ENCODE measurements around the gene RAB40C. TPM values are rescaled to one million over a fixed set of nuclear protein-coding genes. Genes with fewer than 3 reads are reported as not detected.
"Not testable (repeated sequence)": the region's sequence is repeated elsewhere in the genome, so short reads cannot be mapped to it uniquely, and the experiment has no call there.

RAB40C gene
- total RNA-seq, 1 donor from 2014 or later: 13.1 TPM

DNA sequence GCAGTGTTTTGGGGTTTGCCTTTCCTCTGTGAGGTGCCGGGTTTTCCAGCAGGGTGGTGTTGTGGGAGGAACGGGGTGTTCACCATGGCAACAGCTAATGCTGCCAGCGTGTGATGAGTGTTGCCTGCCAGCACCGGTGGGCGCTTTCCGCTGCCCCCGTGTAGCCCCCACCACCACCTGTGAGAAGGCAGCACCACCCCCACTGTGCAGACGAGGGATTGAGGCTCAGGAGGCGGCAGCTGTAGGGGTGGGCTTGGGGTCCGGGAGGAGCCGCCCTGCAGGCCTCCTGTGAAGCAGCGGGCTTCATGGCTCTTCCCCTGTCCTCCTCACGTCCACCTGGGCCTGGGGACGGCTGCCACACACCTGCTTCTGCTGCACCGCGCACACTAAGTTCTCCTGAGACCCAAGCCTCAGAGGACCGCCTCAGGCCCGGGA, 5.2 kb downstream of the RAB40C start:
- Mint-ChIP-seq H3K4me1 (peaks cover 28% of the 10 kb centered on the region), H3K27ac (no peak overlapping the region), H3K27me3 (no peaks in the 10 kb centered on the region), H3K9me3 (no peaks in the 10 kb centered on the region), H3K36me3 (ENCODE audit: low read depth) (peaks cover 12% of the 10 kb centered on the region), H3K4me3 (no peak overlapping the region)
- DNase-seq (no peak), ATAC-seq (ENCODE audit: low read depth) (no peak)
- intact Hi-C loops (cut with micrococcal nuclease): no loop called here
- CTCF ChIA-PET: no interaction called here
- TF ChIP-seq, protein P1, sequence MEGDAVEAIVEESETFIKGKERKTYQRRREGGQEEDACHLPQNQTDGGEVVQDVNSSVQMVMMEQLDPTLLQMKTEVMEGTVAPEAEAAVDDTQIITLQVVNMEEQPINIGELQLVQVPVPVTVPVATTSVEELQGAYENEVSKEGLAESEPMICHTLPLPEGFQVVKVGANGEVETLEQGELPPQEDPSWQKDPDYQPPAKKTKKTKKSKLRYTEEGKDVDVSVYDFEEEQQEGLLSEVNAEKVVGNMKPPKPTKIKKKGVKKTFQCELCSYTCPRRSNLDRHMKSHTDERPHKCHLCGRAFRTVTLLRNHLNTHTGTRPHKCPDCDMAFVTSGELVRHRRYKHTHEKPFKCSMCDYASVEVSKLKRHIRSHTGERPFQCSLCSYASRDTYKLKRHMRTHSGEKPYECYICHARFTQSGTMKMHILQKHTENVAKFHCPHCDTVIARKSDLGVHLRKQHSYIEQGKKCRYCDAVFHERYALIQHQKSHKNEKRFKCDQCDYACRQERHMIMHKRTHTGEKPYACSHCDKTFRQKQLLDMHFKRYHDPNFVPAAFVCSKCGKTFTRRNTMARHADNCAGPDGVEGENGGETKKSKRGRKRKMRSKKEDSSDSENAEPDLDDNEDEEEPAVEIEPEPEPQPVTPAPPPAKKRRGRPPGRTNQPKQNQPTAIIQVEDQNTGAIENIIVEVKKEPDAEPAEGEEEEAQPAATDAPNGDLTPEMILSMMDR (IDR thresholded peaks at IDR 0.05): no peak
- POLR2A ChIA-PET: no interaction called here

DNA sequence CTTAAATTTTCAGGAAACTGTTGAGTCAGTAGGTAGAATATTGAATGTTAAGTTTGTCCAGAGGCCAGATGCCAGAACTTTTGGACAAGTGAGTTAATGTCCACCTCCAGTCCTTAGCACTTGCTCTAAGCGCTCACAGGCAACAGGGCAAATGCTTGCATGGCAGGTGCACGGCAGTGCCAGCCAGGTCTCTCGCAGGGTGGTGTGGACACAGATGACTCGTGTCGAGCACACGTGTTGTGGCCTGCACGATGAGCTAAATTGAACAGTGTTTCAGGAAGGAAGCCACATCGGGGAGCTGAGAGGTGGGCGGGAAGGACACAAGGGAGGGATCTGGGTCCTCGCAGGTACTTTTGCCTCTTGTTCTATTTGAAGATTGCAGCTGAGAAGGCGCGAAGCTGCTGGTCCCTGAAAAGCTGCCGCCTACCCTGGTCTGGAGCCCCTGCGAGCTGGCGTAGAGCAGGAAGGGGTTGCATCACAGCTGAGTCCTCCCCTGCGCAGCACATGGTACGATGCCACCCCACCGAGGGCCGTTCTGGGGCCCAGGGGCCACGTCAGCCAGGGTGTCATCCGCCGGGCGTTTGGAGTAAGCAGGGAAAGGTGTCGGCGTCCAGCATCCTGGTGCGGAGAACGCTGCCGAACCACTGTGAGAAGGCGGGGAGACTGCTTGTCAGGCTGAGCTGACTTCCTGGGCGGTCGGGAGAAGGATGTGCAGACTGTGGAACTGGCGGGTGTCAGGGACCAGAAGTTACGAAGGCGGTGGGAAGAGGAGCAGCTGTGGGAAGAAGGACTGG, 6.3 kb downstream of the RAB40C start:
- ChIA-PET POLR2A (no interaction called here), CTCF (no interaction called here)
- intact Hi-C loops (cut with micrococcal nuclease): no loop called here
- TF ChIP-seq, protein P1 (IDR thresholded peaks at IDR 0.05): no peak
- Mint-ChIP-seq H3K4me3 (no peak overlapping the region), H3K9me3 (no peaks in the 10 kb centered on the region), H3K4me1 (peaks cover 21% of the 10 kb centered on the region), H3K27ac (no peak overlapping the region), H3K36me3 (ENCODE audit: low read depth) (peaks cover 12% of the 10 kb centered on the region), H3K27me3 (no peaks in the 10 kb centered on the region)
- ATAC-seq (ENCODE audit: low read depth) (no peak), DNase-seq (no peak)

DNA sequence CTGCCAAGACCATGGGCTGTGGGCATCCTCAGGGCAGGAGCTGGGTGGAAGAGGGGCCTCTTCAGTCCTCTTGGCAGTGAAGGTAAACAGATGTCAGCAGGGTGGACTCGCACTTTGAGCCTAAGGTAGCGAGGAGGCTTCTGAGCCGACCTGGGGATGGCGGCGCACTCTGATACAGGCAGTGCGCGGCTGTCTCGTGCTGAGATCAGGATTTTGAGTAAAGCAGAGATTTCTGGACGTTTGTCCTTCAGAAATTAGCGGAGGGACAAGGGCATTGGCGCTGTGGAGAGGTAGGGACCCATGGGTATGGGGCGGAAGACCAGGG, 6.8 kb downstream of the RAB40C start:
- Mint-ChIP-seq H3K27me3 (no peaks in the 10 kb centered on the region), H3K9me3 (no peaks in the 10 kb centered on the region), H3K4me1 (peaks cover 19% of the 10 kb centered on the region), H3K4me3 (no peak overlapping the region), H3K36me3 (ENCODE audit: low read depth) (peaks cover 12% of the 10 kb centered on the region), H3K27ac (no peak overlapping the region)
- TF ChIP-seq, protein P1 (IDR thresholded peaks at IDR 0.05): no peak
- intact Hi-C loops (cut with micrococcal nuclease): no loop called here
- CTCF ChIA-PET: no interaction called here
- DNase-seq: no peak
- no peak for ATAC-seq (ENCODE audit: low read depth)
- POLR2A ChIA-PET: no interaction called here

DNA sequence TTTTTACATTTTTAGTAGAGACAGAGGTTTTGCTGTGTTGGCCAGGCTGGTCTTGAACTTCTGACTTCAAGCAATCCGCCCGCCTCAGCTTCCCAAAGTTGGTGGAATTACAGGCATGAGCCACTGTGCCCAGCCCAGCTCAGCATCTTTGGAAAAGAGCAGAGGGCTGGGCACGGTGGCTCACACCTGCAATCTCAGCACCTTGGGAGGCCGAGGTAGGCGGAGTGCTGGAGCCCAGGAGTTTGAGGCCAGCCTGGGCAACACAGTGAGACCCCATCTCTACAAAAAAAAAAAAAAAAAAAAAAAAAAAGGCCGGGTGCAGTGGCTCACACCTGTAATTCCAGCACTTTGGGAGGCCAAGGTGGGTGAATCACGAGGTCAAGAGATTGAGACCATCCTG, 7.8 kb downstream of the RAB40C start:
- H3K4me3 Mint-ChIP-seq; CTCF ChIA-PET; DNase-seq; H3K27ac Mint-ChIP-seq; H3K9me3 Mint-ChIP-seq; H3K27me3 Mint-ChIP-seq; intact Hi-C loops (cut with micrococcal nuclease); ATAC-seq (ENCODE audit: low read depth): not testable (repeated sequence)
- POLR2A ChIA-PET: interaction anchor here (0.6 kb wide), 1 partner anchor 359 kb away, joined by 6 read pairs; no protein-coding TSS in a partner anchor
- Mint-ChIP-seq H3K36me3 (ENCODE audit: low read depth) (peaks cover 12% of the 10 kb centered on the region), H3K4me1 (peaks cover 11% of the 10 kb centered on the region)

DNA sequence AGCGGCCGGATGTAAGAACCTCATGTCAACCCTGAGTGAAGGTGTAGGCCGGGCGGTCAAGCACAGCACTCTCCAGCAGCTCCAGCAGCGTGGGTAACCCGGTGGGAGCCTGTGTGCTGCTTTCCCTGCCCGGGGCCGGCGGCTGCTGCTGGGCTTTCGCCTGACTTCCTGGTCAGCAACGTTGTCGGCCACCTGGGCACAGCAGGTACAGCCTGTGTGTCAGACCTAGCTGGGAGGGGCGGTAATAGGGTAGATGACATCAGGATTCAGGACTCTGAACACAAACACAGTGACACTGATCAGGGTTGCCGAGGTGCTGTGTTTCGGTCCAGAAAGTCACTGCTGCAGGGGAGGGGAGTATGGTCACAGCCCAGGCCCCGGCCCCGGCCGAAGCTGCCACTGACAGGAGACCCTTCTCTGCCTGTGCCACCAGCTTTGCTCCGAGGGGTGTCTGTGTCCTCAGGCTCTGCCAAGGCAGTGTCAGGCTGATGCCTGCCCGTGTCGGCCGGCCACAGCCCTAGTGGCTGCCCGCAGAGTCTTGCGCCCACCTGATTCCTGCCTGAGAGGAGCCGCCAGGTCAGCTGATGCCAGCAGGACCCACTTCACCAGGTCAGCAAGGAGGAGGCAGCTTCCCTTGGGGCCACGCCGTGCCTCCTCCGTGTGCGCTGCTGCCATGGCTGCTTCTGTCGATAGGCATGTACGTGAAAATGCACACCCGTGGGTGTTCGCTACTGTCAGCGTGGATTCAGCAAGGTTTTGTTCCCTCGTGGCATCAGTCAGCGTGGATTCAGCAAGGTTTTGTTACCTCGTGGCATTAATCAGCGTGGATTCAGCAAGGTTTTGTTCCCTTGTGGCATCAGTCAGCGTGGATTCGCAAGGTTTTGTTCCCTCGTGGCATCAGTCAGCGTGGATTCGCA, 9.2 kb downstream of the RAB40C start:
- H3K4me3 Mint-ChIP-seq: no peak overlapping the region
- no peak for ATAC-seq (ENCODE audit: low read depth)
- DNase-seq: no peak
- no peaks in the 10 kb centered on the region for H3K9me3 Mint-ChIP-seq
- H3K27me3 Mint-ChIP-seq: no peaks in the 10 kb centered on the region
- intact Hi-C loops (cut with micrococcal nuclease): no loop called here
- ChIA-PET CTCF (interaction anchor here (0.7 kb wide), 1 partner anchor 11 kb away, joined by 3 read pairs; no protein-coding TSS in a partner anchor), POLR2A (interaction anchor here (0.6 kb wide), 1 partner anchor 882 kb away, joined by 5 read pairs; no protein-coding TSS in a partner anchor)
- H3K27ac Mint-ChIP-seq: no peak overlapping the region
- H3K36me3 Mint-ChIP-seq (ENCODE audit: low read depth): peaks cover 12% of the 10 kb centered on the region
- TF ChIP-seq, protein P1 (IDR thresholded peaks at IDR 0.05): no peak
- H3K4me1 Mint-ChIP-seq: peaks cover under 1% of the 10 kb centered on the region
